Embryonic facial prominence (tissue), 1 donor: Measurements from ENCODE around the gene PTPRR.
"Not testable (repeated sequence)": the region's sequence is repeated elsewhere in the genome, so short reads cannot be mapped to it uniquely, and the experiment has no call there.

Source experiments
- DNase-seq: peaks from one replicate; pipeline ENCODE4 v3.0.0-alpha.2; 2016; ENCODE audit errors: extremely low spot score

Gene PTPRR

GRCh38 chr12:70747445-70748260 lies 172.9 kb downstream of the PTPRR start:
- DNase-seq = no peak

- DNase-seq = no peak
Measured at GRCh38 chr12:70745048-70745447, 175.5 kb downstream of the PTPRR start.

GRCh38 chr12:70744178-70744577 lies 176.4 kb downstream of the PTPRR start:
- DNase-seq = no peak

GRCh38 chr12:70741256-70741655 lies 179.3 kb downstream of the PTPRR start:
- no peak for DNase-seq

GRCh38 chr12:70739756-70740155 lies 180.8 kb downstream of the PTPRR start:
- no peak for DNase-seq

- DNase-seq = no peak
Measured at GRCh38 chr12:70736351-70737133, 184.0 kb downstream of the PTPRR start.

- not testable (repeated sequence) for DNase-seq
Measured at GRCh38 chr12:70735197-70735596, 185.3 kb downstream of the PTPRR start.

GRCh38 chr12:70733385-70733784 lies 187.2 kb downstream of the PTPRR start:
- peak; percentile 64 for DNase-seq

GRCh38 chr12:70732287-70732686 lies 188.3 kb downstream of the PTPRR start:
- DNase-seq = no peak

GRCh38 chr12:70730675-70731180 lies 189.8 kb downstream of the PTPRR start:
- DNase-seq = no peak

- DNase-seq = no peak
Measured at GRCh38 chr12:70724444-70724843, 196.1 kb downstream of the PTPRR start.

- DNase-seq = no peak
Measured at GRCh38 chr12:70722584-70723343, 197.8 kb downstream of the PTPRR start.

- no peak for DNase-seq
Measured at GRCh38 chr12:70721656-70722357, 198.7 kb downstream of the PTPRR start.

GRCh38 chr12:70721216-70721615 lies 199.3 kb downstream of the PTPRR start:
- no peak for DNase-seq

GRCh38 chr12:70719672-70720420 lies 200.7 kb downstream of the PTPRR start:
- peak; percentile 40 for DNase-seq

- DNase-seq = no peak
Measured at GRCh38 chr12:70719071-70719470, 201.5 kb downstream of the PTPRR start.

- DNase-seq = no peak
Measured at GRCh38 chr12:70711831-70712230, 208.7 kb downstream of the PTPRR start.

- no peak for DNase-seq
Measured at GRCh38 chr12:70709022-70709421, 211.5 kb downstream of the PTPRR start.

GRCh38 chr12:70706611-70707010 lies 213.9 kb downstream of the PTPRR start:
- DNase-seq = no peak

- no peak for DNase-seq
Measured at GRCh38 chr12:70698345-70698744, 222.2 kb downstream of the PTPRR start.
